Mononuclear cell (primary cell): ENCODE data around the gene C22orf23. TPM values are rescaled to one million over a fixed set of nuclear protein-coding genes. Genes with fewer than 3 reads are reported as not detected.

Experiments
- H3K27me3 ChIP-seq: 2 replicates; pipeline ENCODE4 v1.6.0; 2011; ENCODE audit warnings: low read length, control low read depth; ENCODE audit not compliant: insufficient read depth
- H3K4me1 ChIP-seq: 2 replicates; pipeline ENCODE4 v1.5.1; 2011; ENCODE audit warnings: mild to moderate bottlenecking, low read length, control low read depth; ENCODE audit not compliant: insufficient read depth
- H3K4me3 ChIP-seq: 2 replicates; pipeline ENCODE4 v1.5.1; 2011; ENCODE audit warnings: mild to moderate bottlenecking, low read length, moderate library complexity
- H3K9me3 ChIP-seq: 2 replicates; pipeline ENCODE4 v1.5.1; 2011; ENCODE audit warnings: low read depth, mild to moderate bottlenecking, control low read depth, low read length
- total RNA-seq: library from RNA; depleted of rRNA; stranded (reverse); fragments of >200 nt; gene quantifications from one replicate; pipeline ENCODE4 v1.2.3, GENCODE V29; 2012

The C22orf23 gene
- total RNA-seq, 1 donor: not detected

GRCh38 chr22:37926771-37927636, 26.4 kb downstream of the C22orf23 start:
- Histone ChIP-seq H3K27me3 (no peaks in the 10 kb centered on the region), H3K4me3 (no peak overlapping the region), H3K9me3 (no peaks in the 10 kb centered on the region), H3K4me1 (no peaks in the 10 kb centered on the region)

DNA sequence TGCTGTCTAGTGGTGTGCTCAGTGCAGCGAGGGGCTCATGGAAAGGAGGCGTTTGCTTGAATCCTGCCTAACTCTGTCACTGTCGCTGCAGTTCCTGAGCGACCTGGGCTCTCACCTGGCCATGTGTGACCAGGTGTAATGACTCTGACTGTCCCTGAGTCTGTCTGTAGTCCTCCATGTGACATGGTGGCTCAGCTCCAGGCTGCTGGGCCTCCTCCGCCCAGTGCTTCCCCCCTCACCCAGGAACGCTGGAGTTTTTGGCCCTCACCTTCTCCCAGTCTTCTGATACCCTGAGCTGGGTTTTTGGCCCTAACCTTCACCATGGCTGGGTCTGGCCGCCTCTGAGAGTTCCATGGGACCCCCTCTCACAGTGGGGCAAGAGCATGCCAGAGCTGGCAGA, 27.0 kb downstream of the C22orf23 start:
- no peaks in the 10 kb centered on the region for H3K9me3 ChIP-seq
- H3K4me1 ChIP-seq: no peaks in the 10 kb centered on the region
- H3K4me3 ChIP-seq: no peak overlapping the region
- no peaks in the 10 kb centered on the region for H3K27me3 ChIP-seq

DNA sequence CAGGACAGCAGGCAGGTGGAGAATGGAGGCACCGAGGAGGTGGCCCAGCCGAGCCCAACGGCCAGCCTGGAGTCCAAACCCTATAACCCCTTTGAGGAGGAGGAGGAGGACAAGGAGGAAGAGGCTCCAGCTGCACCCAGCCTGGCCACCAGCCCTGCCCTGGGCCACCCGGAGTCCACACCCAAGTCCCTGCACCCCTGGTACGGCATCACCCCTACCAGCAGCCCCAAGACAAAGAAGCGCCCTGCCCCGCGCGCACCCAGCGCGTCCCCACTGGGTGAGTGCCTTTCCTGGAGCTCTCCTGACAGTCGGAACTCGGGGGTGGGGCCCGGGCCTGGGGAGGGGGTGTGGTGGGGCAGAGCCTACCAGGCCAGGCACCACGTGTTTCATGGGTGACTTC, 27.6 kb downstream of the C22orf23 start:
- no peak overlapping the region for H3K4me3 ChIP-seq
- H3K9me3 ChIP-seq: no peaks in the 10 kb centered on the region
- no peaks in the 10 kb centered on the region for H3K4me1 ChIP-seq
- no peaks in the 10 kb centered on the region for H3K27me3 ChIP-seq

DNA sequence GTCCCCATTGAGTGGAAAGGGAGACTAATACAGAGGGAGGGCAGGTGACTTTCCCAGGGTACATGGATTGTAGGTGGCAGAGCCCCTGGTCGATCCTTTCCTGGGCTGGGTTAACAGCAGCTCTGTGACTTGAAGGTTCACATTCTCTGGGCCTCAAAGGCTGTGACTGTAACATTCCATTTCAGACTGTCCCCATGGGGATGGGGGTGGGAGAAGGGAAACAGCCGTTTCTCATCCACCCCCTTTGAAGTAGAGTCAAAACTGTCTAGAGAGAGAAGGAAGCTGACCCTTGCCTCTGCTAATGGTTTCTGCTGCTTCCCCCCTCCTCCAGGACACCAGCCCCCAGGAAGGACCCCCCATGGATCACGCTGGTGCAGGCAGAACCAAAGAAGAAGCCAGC, 28.1 kb downstream of the C22orf23 start:
- Histone ChIP-seq H3K27me3 (no peaks in the 10 kb centered on the region), H3K4me1 (peaks cover under 1% of the 10 kb centered on the region), H3K9me3 (no peaks in the 10 kb centered on the region), H3K4me3 (no peak overlapping the region)

DNA sequence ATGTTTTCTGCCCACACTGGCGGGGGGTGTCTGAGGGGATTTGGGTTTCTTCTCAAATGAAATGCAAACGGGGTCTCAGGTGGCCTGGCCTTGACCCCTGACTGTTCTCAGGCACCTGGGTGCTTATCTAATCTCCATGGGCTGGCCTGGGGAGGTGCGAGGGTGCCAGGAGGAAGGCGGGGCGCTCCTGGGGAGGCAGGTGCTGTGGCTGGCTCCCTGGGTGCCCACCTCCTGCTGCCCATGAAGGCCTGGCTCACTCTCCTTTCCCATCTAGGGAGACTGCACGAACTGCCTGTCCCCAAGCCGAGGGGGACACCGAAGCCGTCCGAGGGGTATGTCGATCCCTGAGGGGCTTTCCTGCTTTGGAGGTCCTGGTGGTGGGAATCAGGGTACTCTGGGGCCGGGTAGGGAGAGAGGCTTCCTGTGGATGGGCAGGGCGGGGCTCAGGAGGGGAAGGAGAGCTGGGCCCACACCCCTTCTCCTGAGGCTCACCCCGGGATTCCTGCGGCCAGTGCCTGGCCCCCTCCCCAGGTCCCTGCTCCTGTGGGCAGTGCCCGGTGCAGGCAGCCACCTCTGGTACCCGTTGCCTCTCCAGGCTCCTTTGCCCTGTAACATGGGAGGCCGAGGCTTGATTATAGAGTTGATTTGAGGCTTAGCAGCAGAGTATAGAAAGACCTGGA, 28.9 kb downstream of the C22orf23 start:
- H3K4me3 ChIP-seq: no peak overlapping the region
- peaks cover 9% of the 10 kb centered on the region for H3K4me1 ChIP-seq
- no peaks in the 10 kb centered on the region for H3K9me3 ChIP-seq
- H3K27me3 ChIP-seq: no peaks in the 10 kb centered on the region

- Histone ChIP-seq H3K4me1 (peaks cover 9% of the 10 kb centered on the region), H3K27me3 (no peaks in the 10 kb centered on the region), H3K4me3 (no peak overlapping the region), H3K9me3 (no peaks in the 10 kb centered on the region)
Observed at GRCh38 chr22:37923927-37924326, 29.5 kb downstream of the C22orf23 start.

DNA sequence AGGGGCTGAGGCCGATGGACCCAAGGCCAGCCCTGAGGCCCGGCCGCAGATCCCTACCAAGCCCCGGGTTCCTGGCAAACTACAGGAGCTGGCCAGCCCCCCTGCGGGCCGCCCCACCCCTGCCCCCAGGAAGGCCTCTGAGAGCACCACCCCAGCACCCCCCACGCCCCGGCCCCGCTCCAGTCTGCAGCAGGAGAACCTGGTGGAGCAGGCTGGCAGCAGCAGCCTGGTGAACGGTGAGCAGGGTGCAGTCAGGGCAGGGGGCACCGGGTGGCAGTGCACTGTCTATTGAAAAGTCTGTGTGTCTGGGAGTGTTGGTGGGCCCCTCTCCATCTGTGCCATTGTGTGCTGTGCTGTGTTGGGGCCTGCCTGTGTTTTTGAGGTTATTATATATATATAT, 31.2 kb downstream of the C22orf23 start:
- Histone ChIP-seq H3K9me3 (no peaks in the 10 kb centered on the region), H3K27me3 (no peaks in the 10 kb centered on the region), H3K4me3 (no peak overlapping the region), H3K4me1 (peaks cover 9% of the 10 kb centered on the region)

GRCh38 chr22:37920126-37920525, 33.3 kb downstream of the C22orf23 start:
- Histone ChIP-seq H3K27me3 (no peaks in the 10 kb centered on the region), H3K4me3 (no peak overlapping the region), H3K9me3 (no peaks in the 10 kb centered on the region), H3K4me1 (peaks cover 9% of the 10 kb centered on the region)

DNA sequence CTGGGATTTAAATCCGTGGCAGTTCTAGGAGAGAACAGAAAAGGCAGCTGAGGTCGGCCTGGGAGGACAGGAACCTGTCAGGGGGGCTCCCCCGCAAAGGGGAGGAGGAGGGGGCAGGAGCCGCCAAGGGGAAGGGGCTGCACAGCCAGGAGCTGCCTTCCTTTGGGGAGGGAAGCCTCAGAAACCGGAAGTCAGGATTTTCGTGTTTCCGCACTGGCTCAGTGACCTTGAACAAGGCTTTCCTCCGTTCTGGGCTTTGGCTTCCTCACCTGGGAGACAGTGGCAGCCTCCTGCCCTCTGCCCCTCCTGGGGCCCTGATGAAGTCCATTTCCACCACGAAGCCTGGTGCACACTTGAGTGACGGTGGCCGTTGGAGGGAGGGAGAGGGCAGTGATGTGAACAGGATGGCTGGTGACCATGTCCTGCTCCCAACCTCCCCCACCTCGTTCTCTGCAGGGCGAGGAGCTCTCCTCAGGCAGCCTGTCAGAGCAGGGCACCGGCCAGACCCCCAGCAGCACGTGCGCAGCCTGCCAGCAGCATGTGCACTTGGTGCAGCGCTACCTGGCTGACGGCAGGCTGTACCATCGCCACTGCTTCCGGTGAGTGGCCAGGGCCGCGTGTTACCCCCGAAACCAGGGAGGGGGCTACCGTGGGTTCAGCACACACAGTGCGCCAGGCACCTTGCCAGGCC, 34.7 kb downstream of the C22orf23 start:
- H3K4me1 ChIP-seq: peaks cover 9% of the 10 kb centered on the region
- H3K4me3 ChIP-seq: no peak overlapping the region
- no peaks in the 10 kb centered on the region for H3K27me3 ChIP-seq
- H3K9me3 ChIP-seq: no peaks in the 10 kb centered on the region

- H3K27me3 ChIP-seq: no peaks in the 10 kb centered on the region
- H3K4me3 ChIP-seq: no peak overlapping the region
- H3K4me1 ChIP-seq: peaks cover 9% of the 10 kb centered on the region
- H3K9me3 ChIP-seq: no peaks in the 10 kb centered on the region
Observed at GRCh38 chr22:37917874-37918548, 35.4 kb downstream of the C22orf23 start.

GRCh38 chr22:37916311-37916710, 37.1 kb downstream of the C22orf23 start:
- Histone ChIP-seq H3K9me3 (no peaks in the 10 kb centered on the region), H3K4me1 (peaks cover 9% of the 10 kb centered on the region), H3K4me3 (no peak overlapping the region), H3K27me3 (no peaks in the 10 kb centered on the region)

GRCh38 chr22:37913233-37913721, 40.1 kb downstream of the C22orf23 start:
- no peak overlapping the region for H3K4me3 ChIP-seq
- H3K9me3 ChIP-seq: no peaks in the 10 kb centered on the region
- no peaks in the 10 kb centered on the region for H3K4me1 ChIP-seq
- H3K27me3 ChIP-seq: no peaks in the 10 kb centered on the region

- H3K4me1 ChIP-seq: peaks cover 8% of the 10 kb centered on the region
- no peaks in the 10 kb centered on the region for H3K27me3 ChIP-seq
- no peaks in the 10 kb centered on the region for H3K9me3 ChIP-seq
- H3K4me3 ChIP-seq: no peak overlapping the region
Observed at GRCh38 chr22:37912171-37912570, 41.2 kb downstream of the C22orf23 start.

DNA sequence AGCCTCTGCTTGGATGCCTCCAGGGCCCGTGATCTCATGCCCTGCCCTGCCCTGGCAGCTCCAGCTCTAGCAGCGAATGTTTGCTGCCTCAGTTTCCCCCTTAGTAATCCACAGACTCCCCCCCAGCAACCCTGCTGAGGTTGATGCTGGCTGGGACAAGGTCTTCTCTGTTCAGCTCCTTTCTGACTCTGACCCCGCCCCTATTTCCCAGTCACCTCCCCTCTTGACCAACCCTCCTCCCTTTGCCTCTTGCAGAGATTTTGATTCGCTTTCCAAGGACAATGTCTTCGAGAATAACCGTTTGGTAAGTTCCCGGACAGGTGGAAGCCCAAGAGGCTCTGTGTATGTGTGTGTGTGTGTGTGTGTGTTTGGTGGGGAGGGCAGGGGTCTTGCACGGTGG, 41.7 kb downstream of the C22orf23 start:
- no peak overlapping the region for H3K4me3 ChIP-seq
- peaks cover 13% of the 10 kb centered on the region for H3K4me1 ChIP-seq
- no peaks in the 10 kb centered on the region for H3K9me3 ChIP-seq
- no peaks in the 10 kb centered on the region for H3K27me3 ChIP-seq
